Peyer's patch (tissue), 4 donors: Measurements from ENCODE around the gene YPEL4.

ENCODE experiments used
- POLR2A ChIP-seq, 2 donors: fragments of 450-650 bp; IDR thresholded peaks; one replicate each; pipeline ENCODE4 v1.5.1; 2017; ENCODE audit warnings: antibody characterized with exemption in 2 of 2, mild to moderate bottlenecking in 2 of 2, moderate library complexity in 2 of 2
- TF ChIP-seq, protein P1 (sequence below), 6 experiments: fragments of 450-650 bp in 4 of 6; fragments of 200-600 bp in 2 of 6; sonication (generic) in 1 of 6; IDR thresholded peaks; one replicate each; pipeline ENCODE4 v1.5.1; 2017 to 2019; ENCODE audit warnings: antibody characterized with exemption in 6 of 6, mild to moderate bottlenecking in 3 of 6, moderate library complexity in 1 of 6

DNA sequence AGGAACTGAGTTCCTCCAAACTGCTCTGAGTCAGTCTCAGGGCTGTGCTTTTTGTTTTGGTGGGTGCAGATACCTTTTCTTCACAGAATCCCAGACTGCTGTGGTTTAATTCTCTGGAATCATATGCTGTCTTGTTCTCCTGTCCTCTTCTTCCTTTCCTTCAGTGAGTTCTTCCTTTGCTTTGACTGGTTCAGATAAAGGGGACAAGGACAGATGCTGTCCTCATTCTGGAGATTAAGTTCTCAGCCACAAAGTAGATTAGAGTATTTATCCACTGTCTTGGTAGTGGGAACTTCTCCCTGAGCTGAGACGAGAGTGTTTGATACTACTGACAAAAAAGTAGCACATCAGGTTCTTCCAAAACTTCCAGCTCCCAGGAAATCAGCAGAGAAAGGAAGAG is 31.5 kb upstream of the YPEL4 start:
- TF ChIP-seq, protein P1, sequence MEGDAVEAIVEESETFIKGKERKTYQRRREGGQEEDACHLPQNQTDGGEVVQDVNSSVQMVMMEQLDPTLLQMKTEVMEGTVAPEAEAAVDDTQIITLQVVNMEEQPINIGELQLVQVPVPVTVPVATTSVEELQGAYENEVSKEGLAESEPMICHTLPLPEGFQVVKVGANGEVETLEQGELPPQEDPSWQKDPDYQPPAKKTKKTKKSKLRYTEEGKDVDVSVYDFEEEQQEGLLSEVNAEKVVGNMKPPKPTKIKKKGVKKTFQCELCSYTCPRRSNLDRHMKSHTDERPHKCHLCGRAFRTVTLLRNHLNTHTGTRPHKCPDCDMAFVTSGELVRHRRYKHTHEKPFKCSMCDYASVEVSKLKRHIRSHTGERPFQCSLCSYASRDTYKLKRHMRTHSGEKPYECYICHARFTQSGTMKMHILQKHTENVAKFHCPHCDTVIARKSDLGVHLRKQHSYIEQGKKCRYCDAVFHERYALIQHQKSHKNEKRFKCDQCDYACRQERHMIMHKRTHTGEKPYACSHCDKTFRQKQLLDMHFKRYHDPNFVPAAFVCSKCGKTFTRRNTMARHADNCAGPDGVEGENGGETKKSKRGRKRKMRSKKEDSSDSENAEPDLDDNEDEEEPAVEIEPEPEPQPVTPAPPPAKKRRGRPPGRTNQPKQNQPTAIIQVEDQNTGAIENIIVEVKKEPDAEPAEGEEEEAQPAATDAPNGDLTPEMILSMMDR (IDR thresholded peaks at IDR 0.05): no peak
- TF ChIP-seq POLR2A (IDR thresholded peaks at IDR 0.05): no peak
